Measurements from ENCODE around the gene TLE7. TPM values are rescaled to one million over a fixed set of nuclear protein-coding genes. Genes with fewer than 3 reads are reported as not detected.
A peak's percentile ranks its signal among the peaks of the same experiment; 100 is the strongest.

The TLE7 gene
- total and polyA plus RNA-seq, 2 donors from 2014 or later: not detected

DNA sequence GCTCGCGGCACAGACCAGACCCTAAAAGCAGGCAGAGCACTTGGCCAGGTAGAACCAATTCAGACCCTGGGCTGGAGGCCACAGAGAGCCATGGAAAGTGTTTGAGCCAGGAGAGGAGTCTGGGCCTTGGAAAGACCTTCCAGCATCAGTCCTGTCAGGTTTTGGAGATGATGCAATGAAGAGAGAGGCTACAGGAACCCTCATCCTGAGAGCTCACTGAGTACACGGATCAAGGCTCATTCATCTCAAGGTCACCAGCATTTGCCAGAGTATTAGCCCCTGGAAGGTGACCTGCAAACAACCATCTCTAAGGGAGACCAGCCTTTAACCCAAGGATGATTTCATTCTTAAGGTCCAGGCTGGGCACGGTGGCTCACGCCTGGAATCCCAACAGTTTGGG is 27.8 kb downstream of the TLE7 start:
- intact Hi-C loops (cut with DNase I): loop anchor here (5.0 kb wide), 2 partner anchors 88 to 198 kb away; no protein-coding TSS in a partner anchor

DNA sequence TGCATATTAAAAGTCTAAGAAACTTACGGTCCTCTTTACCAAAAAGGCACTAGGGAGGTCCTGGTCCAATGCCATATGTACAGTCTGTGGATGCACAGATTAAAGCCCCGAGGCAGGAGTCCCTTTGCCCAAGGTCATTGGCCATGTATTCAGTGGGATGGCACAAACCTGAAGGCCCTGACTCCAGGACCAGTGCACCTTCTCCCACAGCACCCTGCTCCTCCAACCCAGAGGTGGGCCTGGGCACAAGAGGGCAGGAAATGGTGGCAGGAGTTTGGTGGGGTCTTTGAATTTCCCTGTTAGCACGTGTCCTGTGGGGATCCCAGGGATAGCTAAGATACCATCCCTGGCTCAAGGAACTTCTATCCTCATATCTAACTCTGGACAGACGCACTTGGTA is 28.5 kb downstream of the TLE7 start:
- intact Hi-C loops (cut with DNase I): loop anchor here (5.0 kb wide), 2 partner anchors 89 to 199 kb away; no protein-coding TSS in a partner anchor
- no peaks in the 10 kb centered on the region for H3K4me1 ChIP-seq (ENCODE audit: control insufficient read depth in 2 of 3, insufficient read depth in 2 of 3, low read depth in 1 of 3, low read length in 3 of 3)
- FAIRE-seq (no peak), DNase-seq (no peak)
- H3K9me3 ChIP-seq (ENCODE audit: control insufficient read depth in 2 of 3, insufficient read depth in 1 of 3, low read length in 3 of 3): no peaks in the 10 kb centered on the region
- H3K36me3 ChIP-seq (ENCODE audit: control insufficient read depth in 2 of 3, insufficient read depth in 3 of 3, low read length in 3 of 3): no peaks in the 10 kb centered on the region
- no peak overlapping the region for H3K27ac ChIP-seq (ENCODE audit: low read depth in 2 of 2, low read length in 2 of 2)
- TF ChIP-seq, protein P1, sequence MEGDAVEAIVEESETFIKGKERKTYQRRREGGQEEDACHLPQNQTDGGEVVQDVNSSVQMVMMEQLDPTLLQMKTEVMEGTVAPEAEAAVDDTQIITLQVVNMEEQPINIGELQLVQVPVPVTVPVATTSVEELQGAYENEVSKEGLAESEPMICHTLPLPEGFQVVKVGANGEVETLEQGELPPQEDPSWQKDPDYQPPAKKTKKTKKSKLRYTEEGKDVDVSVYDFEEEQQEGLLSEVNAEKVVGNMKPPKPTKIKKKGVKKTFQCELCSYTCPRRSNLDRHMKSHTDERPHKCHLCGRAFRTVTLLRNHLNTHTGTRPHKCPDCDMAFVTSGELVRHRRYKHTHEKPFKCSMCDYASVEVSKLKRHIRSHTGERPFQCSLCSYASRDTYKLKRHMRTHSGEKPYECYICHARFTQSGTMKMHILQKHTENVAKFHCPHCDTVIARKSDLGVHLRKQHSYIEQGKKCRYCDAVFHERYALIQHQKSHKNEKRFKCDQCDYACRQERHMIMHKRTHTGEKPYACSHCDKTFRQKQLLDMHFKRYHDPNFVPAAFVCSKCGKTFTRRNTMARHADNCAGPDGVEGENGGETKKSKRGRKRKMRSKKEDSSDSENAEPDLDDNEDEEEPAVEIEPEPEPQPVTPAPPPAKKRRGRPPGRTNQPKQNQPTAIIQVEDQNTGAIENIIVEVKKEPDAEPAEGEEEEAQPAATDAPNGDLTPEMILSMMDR (IDR thresholded peaks at IDR 0.05; ENCODE audit: borderline replicate concordance, extremely low read depth, insufficient read depth): no peak
- no peak overlapping the region for H3K9ac ChIP-seq (ENCODE audit: low read length in 3 of 3)
- no peaks in the 10 kb centered on the region for H3K27me3 ChIP-seq (ENCODE audit: control insufficient read depth, insufficient read depth, low read length)
- no peak overlapping the region for H3K4me3 ChIP-seq (ENCODE audit: low read length in 3 of 3)

More for the DNA sequence above, 27.8 kb downstream of the TLE7 start:
- no peaks in the 10 kb centered on the region for H3K36me3 ChIP-seq (ENCODE audit: control insufficient read depth in 2 of 3, insufficient read depth in 3 of 3, low read length in 3 of 3)
- no peak overlapping the region for H3K27ac ChIP-seq (ENCODE audit: low read depth in 2 of 2, low read length in 2 of 2)
- H3K9ac ChIP-seq (ENCODE audit: low read length in 3 of 3): no peak overlapping the region
- no peak overlapping the region for H3K4me3 ChIP-seq (ENCODE audit: low read length in 3 of 3)
- no peaks in the 10 kb centered on the region for H3K4me1 ChIP-seq (ENCODE audit: control insufficient read depth in 2 of 3, insufficient read depth in 2 of 3, low read depth in 1 of 3, low read length in 3 of 3)
- FAIRE-seq: no peak
- H3K27me3 ChIP-seq (ENCODE audit: control insufficient read depth, insufficient read depth, low read length): no peaks in the 10 kb centered on the region
- no peak for DNase-seq
- H3K9me3 ChIP-seq (ENCODE audit: control insufficient read depth in 2 of 3, insufficient read depth in 1 of 3, low read length in 3 of 3): no peaks in the 10 kb centered on the region
- TF ChIP-seq, protein P1 (IDR thresholded peaks at IDR 0.05; ENCODE audit: borderline replicate concordance, extremely low read depth, insufficient read depth): no peak

DNA sequence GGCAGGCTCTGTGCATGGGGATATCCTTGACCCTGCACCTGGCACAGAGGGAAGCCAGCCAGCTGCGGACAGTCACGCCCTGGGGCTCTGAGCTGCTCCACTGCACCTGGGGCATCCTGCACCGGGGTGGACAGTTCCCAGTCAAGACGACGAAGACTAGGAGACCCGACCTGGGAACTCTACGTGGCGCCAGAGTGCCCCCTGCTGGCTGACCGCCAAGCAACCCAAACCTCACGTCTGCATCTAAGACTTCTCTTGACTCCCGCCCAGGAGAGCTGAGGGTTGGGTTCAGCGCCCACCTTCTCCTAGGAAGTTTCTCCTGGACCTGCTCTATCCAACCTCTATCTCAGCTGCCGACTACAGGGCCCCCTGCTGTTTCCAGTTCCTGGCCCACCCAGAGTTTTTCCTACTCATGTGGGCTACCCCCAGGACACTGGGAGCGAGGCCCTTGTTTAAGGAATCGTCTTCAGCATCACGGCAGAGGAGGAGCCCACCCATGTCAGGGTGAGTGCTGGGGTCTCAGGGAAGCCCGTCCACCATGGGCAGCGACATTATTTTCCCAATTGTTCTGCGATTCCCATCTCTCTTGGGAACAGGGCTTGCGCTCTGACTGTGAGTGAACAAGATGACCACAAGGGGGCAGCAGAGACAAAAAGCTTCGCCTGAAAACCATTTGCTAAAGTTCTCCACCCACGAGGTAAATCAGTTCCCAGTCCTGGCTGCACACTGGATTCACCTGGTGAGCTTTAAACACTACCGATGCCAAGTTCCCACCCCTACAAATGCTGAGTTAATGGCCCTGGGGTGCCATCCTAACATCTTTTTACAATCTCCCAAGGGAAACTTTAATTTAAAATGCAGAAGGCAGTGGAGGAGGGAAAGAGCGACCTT is 29.3 kb downstream of the TLE7 start:
- Histone ChIP-seq H3K4me3 (ENCODE audit: low read length in 3 of 3) (no peak overlapping the region), H3K36me3 (ENCODE audit: control insufficient read depth in 2 of 3, insufficient read depth in 3 of 3, low read length in 3 of 3) (no peaks in the 10 kb centered on the region), H3K4me1 (ENCODE audit: control insufficient read depth in 2 of 3, insufficient read depth in 2 of 3, low read depth in 1 of 3, low read length in 3 of 3) (no peaks in the 10 kb centered on the region), H3K9ac (ENCODE audit: low read length in 3 of 3) (no peak overlapping the region), H3K27ac (ENCODE audit: low read depth in 2 of 2, low read length in 2 of 2) (no peak overlapping the region), H3K9me3 (ENCODE audit: control insufficient read depth in 2 of 3, insufficient read depth in 1 of 3, low read length in 3 of 3) (no peaks in the 10 kb centered on the region), H3K27me3 (ENCODE audit: control insufficient read depth, insufficient read depth, low read length) (no peaks in the 10 kb centered on the region)
- DNase-seq: peak; percentile 77 to 93 (median 79)
- TF ChIP-seq, protein P1 (IDR thresholded peaks at IDR 0.05; ENCODE audit: borderline replicate concordance, extremely low read depth, insufficient read depth): peak; percentile 94
- intact Hi-C loops (cut with DNase I): loop anchor here (5.0 kb wide), 2 partner anchors 90 to 200 kb away; no protein-coding TSS in a partner anchor
- no peak for FAIRE-seq

All from kidney (tissue), 14 donors.